Kidney epithelial cell (primary cell): ENCODE data around the gene FILIP1. TPM values are rescaled to one million over a fixed set of nuclear protein-coding genes. Genes with fewer than 3 reads are reported as not detected.
A peak's percentile ranks its signal among the peaks of the same experiment; 100 is the strongest.

Source experiments
- DNase-seq: peaks from one replicate; pipeline ENCODE4 v3.0.0-alpha.2; 2010; ENCODE audit warnings: low read depth
- H3K27me3 ChIP-seq: 2 replicates; pipeline ENCODE4 v1.6.0; 2011; ENCODE audit warnings: low read length; ENCODE audit not compliant: control insufficient read depth, insufficient read depth
- H3K36me3 ChIP-seq: 2 replicates; pipeline ENCODE4 v1.5.1; 2011; ENCODE audit warnings: low read length; ENCODE audit not compliant: control insufficient read depth, insufficient read depth
- H3K4me3 ChIP-seq: 2 replicates; pipeline ENCODE4 v1.5.1; 2011; ENCODE audit warnings: low read depth, mild to moderate bottlenecking, control low read depth, low read length
- CTCF ChIP-seq: IDR thresholded peaks from 2 replicates; pipeline ENCODE4 v1.5.1; 2011; ENCODE audit warnings: mild to moderate bottlenecking, moderate library complexity, low read length, control low read depth, inconsistent platforms; ENCODE audit not compliant: insufficient read depth, poor library complexity, severe bottlenecking
- total RNA-seq: library from RNA; depleted of rRNA; stranded (reverse); fragments of >200 nt; gene quantifications from 2 replicates; pipeline ENCODE4 v1.2.3, GENCODE V29; 2015

The FILIP1 gene
- total RNA-seq, 1 donor from 2014 or later, result 0.04 TPM

GRCh38 chr6:75419980-75420379 lies 73.6 kb downstream of the FILIP1 start:
- no peaks in the 10 kb centered on the region for H3K27me3 ChIP-seq
- no peaks in the 10 kb centered on the region for H3K36me3 ChIP-seq
- no peak overlapping the region for H3K4me3 ChIP-seq
- no peak for DNase-seq
- no peak for TF ChIP-seq CTCF

DNA sequence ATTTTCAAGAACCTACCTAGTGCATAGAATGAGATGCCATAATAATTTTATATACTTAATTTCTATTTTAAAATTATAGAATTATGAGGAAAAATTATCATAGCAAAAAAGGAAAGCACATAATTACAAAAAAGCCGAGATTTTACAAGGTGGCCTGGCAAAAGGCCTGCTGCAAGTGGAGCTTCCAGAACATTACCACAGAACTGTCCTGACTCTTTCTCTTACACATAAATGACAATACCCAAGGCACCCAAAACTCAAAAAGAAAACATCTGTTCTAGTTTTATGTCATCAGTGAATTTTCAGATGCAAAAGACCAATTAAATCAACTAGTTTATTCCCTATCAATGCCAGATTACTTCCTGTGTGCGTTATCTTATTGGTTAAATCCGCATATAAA lies 74.2 kb downstream of the FILIP1 start:
- no peak for TF ChIP-seq CTCF
- no peak for DNase-seq
- Histone ChIP-seq H3K27me3 (no peaks in the 10 kb centered on the region), H3K4me3 (no peak overlapping the region), H3K36me3 (no peaks in the 10 kb centered on the region)

- TF ChIP-seq CTCF, result no peak
- peak; percentile 93 for DNase-seq
- Histone ChIP-seq H3K27me3 (no peaks in the 10 kb centered on the region), H3K36me3 (no peaks in the 10 kb centered on the region), H3K4me3 (no peak overlapping the region)
These were observed 75.4 kb downstream of the FILIP1 start for GRCh38 chr6:75418233-75418632.

DNA sequence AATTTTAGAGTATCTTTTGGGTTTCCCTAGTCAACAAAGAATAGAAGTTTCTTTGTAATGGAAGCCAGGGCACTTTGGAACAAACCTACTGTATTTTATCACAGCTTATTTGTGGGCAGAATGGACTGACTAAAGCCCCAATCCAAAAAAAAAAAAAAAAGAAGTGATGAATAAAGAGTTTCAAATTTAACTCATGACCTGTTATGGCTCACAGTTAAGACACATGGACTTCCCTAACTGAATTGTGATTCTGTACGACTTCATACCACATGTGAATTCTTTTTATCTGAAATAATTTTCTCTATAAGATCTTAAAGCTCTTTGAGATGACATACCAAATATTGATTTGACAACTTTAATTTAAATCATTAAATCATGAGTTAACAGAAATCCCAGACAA lies 77.2 kb downstream of the FILIP1 start:
- TF ChIP-seq CTCF, result no peak
- DNase-seq, result no peak
- Histone ChIP-seq H3K36me3 (no peaks in the 10 kb centered on the region), H3K27me3 (no peaks in the 10 kb centered on the region), H3K4me3 (no peak overlapping the region)

- no peak for DNase-seq
- no peak for TF ChIP-seq CTCF
- H3K27me3 ChIP-seq, result no peaks in the 10 kb centered on the region
- H3K4me3 ChIP-seq, result no peak overlapping the region
- no peaks in the 10 kb centered on the region for H3K36me3 ChIP-seq
These were observed 77.8 kb downstream of the FILIP1 start for GRCh38 chr6:75415804-75416203.

DNA sequence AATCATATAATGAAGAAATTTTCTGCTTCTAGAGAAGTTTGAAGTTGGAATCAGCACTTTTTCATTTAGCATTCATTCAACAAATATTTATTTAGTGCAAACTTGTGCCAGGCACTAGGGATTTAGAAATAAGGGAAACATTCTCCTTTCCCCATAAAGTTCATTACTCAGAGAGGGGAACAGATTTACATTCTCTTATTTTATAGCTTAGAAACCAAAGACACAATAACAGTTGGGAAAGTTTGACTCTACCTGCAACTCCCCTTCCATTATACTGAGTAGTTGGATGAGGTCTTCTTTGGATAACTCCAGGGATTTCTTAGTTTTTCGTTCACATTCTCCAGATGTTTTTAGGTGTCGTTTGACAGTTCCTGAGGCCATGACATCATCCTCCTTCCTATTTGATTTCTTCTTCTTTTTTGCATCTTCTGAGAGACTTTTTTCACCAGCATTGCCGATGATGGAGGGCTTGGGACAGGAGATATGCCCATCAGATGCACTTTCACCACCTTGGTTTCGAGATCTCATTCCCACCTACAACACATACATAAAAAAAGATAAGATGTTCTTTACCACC lies 79.1 kb downstream of the FILIP1 start:
- Histone ChIP-seq H3K27me3 (no peaks in the 10 kb centered on the region), H3K4me3 (no peak overlapping the region), H3K36me3 (no peaks in the 10 kb centered on the region)
- TF ChIP-seq CTCF, result no peak
- no peak for DNase-seq
